GM12878 (cell line): ENCODE data around the gene COL23A1. TPM values are rescaled to one million over a fixed set of nuclear protein-coding genes. Genes with fewer than 3 reads are reported as not detected.

ENCODE experiments used
- ATAC-seq: fragments of 200-7000 bp; cut with Tn5 transposase; 3 replicates; pipeline ENCODE4 v1.9.1; 2020; ENCODE audit warnings: mild to moderate bottlenecking, moderate library complexity
- BruUV-seq: library from RNA; stranded (reverse); fragments of 400-500 nt; replicated peaks from 2 replicates; lab custom pipeline; 2021; lab: Mats Ljungman, UMichigan
- CTCF ChIA-PET: fragments of 300-600 bp; sonication (Branson Sonifier 250); formaldehyde crosslinking; extraction: SDS; loops from one replicate; lab custom pipeline; 2021; ENCODE audit warnings: inconsistent platforms; lab: Yijun Ruan, JAX
- POLR2A ChIA-PET: fragments of 350-600 bp; formaldehyde crosslinking; extraction: SDS; loops from one replicate; lab custom pipeline; 2021; ENCODE audit warnings: inconsistent platforms; lab: Charles Lee
- RAD21 ChIA-PET: fragments of 300-600 bp; sonication (Branson Sonifier 250); formaldehyde crosslinking; loops from one replicate; lab custom pipeline; 2023; ENCODE audit warnings: antibody characterized with exemption; ENCODE audit not compliant: unreplicated experiment; lab: Charles Lee
- SMC1A ChIA-PET: fragments of 300-600 bp; sonication (Branson Sonifier 250); formaldehyde crosslinking; loops from one replicate; lab custom pipeline; 2023; ENCODE audit not compliant: unreplicated experiment, uncharacterized antibody; lab: Charles Lee
- DNase-seq: peaks from one replicate; pipeline ENCODE4 v3.0.0-alpha.2; 2011; ENCODE audit warnings: low read depth, low spot score
- FAIRE-seq: peaks from 3 replicates; lab custom pipeline; 2011; peaks lifted over from hg19 to GRCh38; lab: Jason Lieb, UNC
- H2AFZ ChIP-seq: 2 replicates; pipeline ENCODE4 v1.6.0; 2011; ENCODE audit warnings: low read depth, low read length, control low read depth; ENCODE audit not compliant: control insufficient read depth
- H3K27ac ChIP-seq: 2 replicates; pipeline ENCODE4 v1.5.1; 2011; ENCODE audit warnings: control low read depth; ENCODE audit not compliant: control insufficient read depth, insufficient read depth
- H3K27me3 ChIP-seq, 2 experiments: replicated peaks in 1 of 2; 2 replicates each; pipeline versions ENCODE4 v1.6.0 to v1.6.1; 2011; ENCODE audit warnings: low read length in 1 of 2; ENCODE audit not compliant: control insufficient read depth in 2 of 2, insufficient read depth in 2 of 2
- H3K36me3 ChIP-seq, 2 experiments: 2 replicates each; pipeline ENCODE4 v1.5.1; 2011; ENCODE audit warnings: low read length in 1 of 2; ENCODE audit not compliant: control insufficient read depth in 2 of 2, insufficient read depth in 2 of 2
- H3K4me1 ChIP-seq: 2 replicates; pipeline ENCODE4 v1.6.1; 2011; ENCODE audit warnings: mild to moderate bottlenecking, low read length, moderate library complexity, mixed read lengths; ENCODE audit not compliant: control insufficient read depth, insufficient read depth
- H3K4me2 ChIP-seq: 2 replicates; pipeline ENCODE4 v1.6.0; 2011; ENCODE audit warnings: control low read depth; ENCODE audit not compliant: control insufficient read depth, insufficient read depth
- H3K4me3 ChIP-seq: fragments of 200-600 bp; sonication (generic); 2 replicates; pipeline ENCODE4 v1.5.1; 2016
- H3K79me2 ChIP-seq: 2 replicates; pipeline ENCODE4 v1.6.0; 2011; ENCODE audit warnings: low read length; ENCODE audit not compliant: control insufficient read depth, insufficient read depth
- H3K9ac ChIP-seq: 2 replicates; pipeline ENCODE4 v1.8.0; 2011; ENCODE audit warnings: low read length, control low read depth, mixed read lengths; ENCODE audit not compliant: control insufficient read depth, insufficient read depth
- H3K9me3 ChIP-seq: replicated peaks from 3 replicates; pipeline ENCODE4 v1.5.1; 2011; ENCODE audit warnings: mild to moderate bottlenecking, low read length; ENCODE audit not compliant: control insufficient read depth, insufficient read depth
- H4K20me1 ChIP-seq: 2 replicates; pipeline ENCODE4 v1.6.0; 2011; ENCODE audit not compliant: control insufficient read depth, insufficient read depth
- CBX3 ChIP-seq: fragments of 200-600 bp; sonication (generic); IDR thresholded peaks from 2 replicates; pipeline ENCODE4 v1.6.1; 2016; ENCODE audit warnings: low read depth, borderline replicate concordance
- EZH2 ChIP-seq: IDR thresholded peaks from 2 replicates; pipeline ENCODE4 v1.6.1; 2012; ENCODE audit warnings: low read depth, mild to moderate bottlenecking, control low read depth, inconsistent platforms, low read length, borderline replicate concordance; ENCODE audit not compliant: control insufficient read depth
- FOXM1 ChIP-seq: IDR thresholded peaks from 2 replicates; pipeline ENCODE4 v1.6.1; 2012; ENCODE audit warnings: low read depth, mild to moderate bottlenecking, inconsistent platforms, low read length, moderate library complexity
- IKZF1 ChIP-seq: fragments of 450-650 bp; conservative IDR thresholded peaks from 2 replicates; pipeline ENCODE4 v1.6.1; 2017; ENCODE audit warnings: antibody characterized with exemption, mild to moderate bottlenecking
- IRF4 ChIP-seq: IDR thresholded peaks from 2 replicates; pipeline ENCODE4 v1.6.1; 2011; ENCODE audit warnings: low read depth, low read length
- JUNB ChIP-seq: IDR thresholded peaks from 2 replicates; pipeline ENCODE4 v1.6.1; 2016; ENCODE audit warnings: antibody characterized with exemption, mild to moderate bottlenecking
- KAT2A ChIP-seq: conservative IDR thresholded peaks from 2 replicates; pipeline ENCODE4 v1.6.1; 2011; ENCODE audit warnings: low read depth, low read length; ENCODE audit not compliant: control insufficient read depth
- MYC ChIP-seq: IDR thresholded peaks from 2 replicates; pipeline ENCODE4 v1.6.1; 2011; ENCODE audit warnings: mild to moderate bottlenecking, low read length, moderate library complexity, inconsistent platforms; ENCODE audit not compliant: insufficient read depth, insufficient replicate concordance, insufficient read length, severe bottlenecking
- NBN ChIP-seq: fragments of 450-650 bp; IDR thresholded peaks from 2 replicates; pipeline ENCODE4 v1.6.1; 2016
- RELA ChIP-seq: fragments of 450-650 bp; IDR thresholded peaks from 2 replicates; pipeline ENCODE4 v1.8.0; 2014; ENCODE audit warnings: borderline replicate concordance; ENCODE audit not compliant: partially characterized antibody
- in situ Hi-C: fragments of 300-500 bp; cut with MboI; formaldehyde crosslinking; loops from 9 replicates; pipeline ENCODE4 v1.14.3; 2018; ENCODE audit warnings: mixed read lengths
- intact Hi-C: fragments of 100-400 bp; cut with micrococcal nuclease; formaldehyde crosslinking; loops from one replicate; pipeline ENCODE4 v1.14.2; 2022; ENCODE audit not compliant: unreplicated experiment
- polyA plus RNA-seq, 11 experiments: library from polyadenylated mRNA; depleted of rRNA in 4 of 11; unstranded in 6 of 11; stranded (reverse) in 5 of 11; fragments of >200 nt; fragmentation: Nextera tagmentation in 4 of 11; fragmentation: Illumina TruSeq in 1 of 11; extraction: Ambion mirVana in 4 of 11; extraction: Trizol in 1 of 11; gene quantifications; 1 replicate in 1 of 11; 2 replicates in 10 of 11; pipeline versions ENCODE4 v1.2.1 to v1.2.3, GENCODE V29; 2011 to 2016; ENCODE audit warnings: inconsistent platforms in 2 of 11, missing spikeins in 2 of 11, low read depth in 1 of 11
- total RNA-seq, 4 experiments: library from RNA; depleted of rRNA in 3 of 4; stranded (reverse); fragments of >200 nt in 3 of 4; fragmentation: Illumina TruSeq in 1 of 4; extraction: Trizol in 1 of 4; gene quantifications; 2 replicates each; pipeline versions ENCODE4 v1.2.1 to v1.2.3, GENCODE V29; 2013 to 2021
- TF ChIP-seq, protein P1 (sequence below): IDR thresholded peaks from 2 replicates; pipeline ENCODE4 v1.6.1; 2011; ENCODE audit warnings: low read depth, mild to moderate bottlenecking, low read length, moderate library complexity, borderline replicate concordance; ENCODE audit errors: extremely low read depth
- TF ChIP-seq, protein P2 (sequence below): IDR thresholded peaks from 2 replicates; pipeline ENCODE4 v1.6.1; 2012; ENCODE audit warnings: low read depth, low read length, improper control_type of control experiment
- TF ChIP-seq, protein P3 (sequence below): fragments of 450-650 bp; IDR thresholded peaks from 2 replicates; pipeline ENCODE4 v1.6.1; 2014; ENCODE audit warnings: mild to moderate bottlenecking

The COL23A1 gene
- total and polyA plus RNA-seq, 10 of the 15 experiments (the other 5 are each of a cell fraction or from before 2014, with no cell fraction given) = 0.03 to 0.83 (median 0.09) TPM; not detected in 5

DNA sequence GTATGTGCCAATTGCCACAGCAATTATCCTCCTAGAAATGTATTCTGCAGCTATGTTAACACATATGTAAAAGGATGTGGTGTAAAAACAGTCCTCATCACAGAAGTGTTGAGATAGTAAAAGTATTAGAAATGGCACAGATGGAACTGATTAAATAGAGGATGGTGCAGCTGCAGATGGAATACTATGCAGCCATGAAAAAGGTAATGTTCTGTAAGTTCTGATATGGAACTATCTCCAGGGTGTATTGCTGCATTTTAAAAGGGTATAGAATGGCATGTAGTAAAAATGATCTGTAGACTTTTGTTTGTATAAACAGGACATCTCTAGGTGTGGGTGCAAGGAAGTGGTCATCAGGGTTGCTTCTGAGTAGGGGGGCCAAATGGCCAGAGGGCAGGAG is 294.6 kb downstream of the COL23A1 start:
- H3K36me3 ChIP-seq = no peaks in the 10 kb centered on the region
- intact Hi-C loops = no loop called here
- H3K79me2 ChIP-seq = no peaks in the 10 kb centered on the region
- no peak overlapping the region for H3K4me3 ChIP-seq
- POLR2A ChIA-PET = no interaction called here
- SMC1A ChIA-PET = no interaction called here
- no peak overlapping the region for H2AFZ ChIP-seq
- RAD21 ChIA-PET = no interaction called here
- no peak overlapping the region for H3K27ac ChIP-seq
- no TSS peak for BruUV-seq
- CTCF ChIA-PET = no interaction called here
- DNase-seq (no peak), ATAC-seq (no peak), FAIRE-seq (no peak)
- no peaks in the 10 kb centered on the region for H3K9me3 ChIP-seq
- no peak overlapping the region for H3K9ac ChIP-seq
- in situ Hi-C loops = no loop called here
- TF ChIP-seq EZH2 (no peak), IRF4 (no peak), IKZF1 (no peak), NBN (no peak), CBX3 (no peak), MYC (no peak), RELA (no peak), JUNB (no peak), FOXM1 (no peak), KAT2A (no peak)
- TF ChIP-seq, protein P1, sequence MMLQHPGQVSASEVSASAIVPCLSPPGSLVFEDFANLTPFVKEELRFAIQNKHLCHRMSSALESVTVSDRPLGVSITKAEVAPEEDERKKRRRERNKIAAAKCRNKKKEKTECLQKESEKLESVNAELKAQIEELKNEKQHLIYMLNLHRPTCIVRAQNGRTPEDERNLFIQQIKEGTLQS = no peak
- TF ChIP-seq, protein P2, sequence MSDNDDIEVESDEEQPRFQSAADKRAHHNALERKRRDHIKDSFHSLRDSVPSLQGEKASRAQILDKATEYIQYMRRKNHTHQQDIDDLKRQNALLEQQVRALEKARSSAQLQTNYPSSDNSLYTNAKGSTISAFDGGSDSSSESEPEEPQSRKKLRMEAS = no peak
- TF ChIP-seq, protein P3, sequence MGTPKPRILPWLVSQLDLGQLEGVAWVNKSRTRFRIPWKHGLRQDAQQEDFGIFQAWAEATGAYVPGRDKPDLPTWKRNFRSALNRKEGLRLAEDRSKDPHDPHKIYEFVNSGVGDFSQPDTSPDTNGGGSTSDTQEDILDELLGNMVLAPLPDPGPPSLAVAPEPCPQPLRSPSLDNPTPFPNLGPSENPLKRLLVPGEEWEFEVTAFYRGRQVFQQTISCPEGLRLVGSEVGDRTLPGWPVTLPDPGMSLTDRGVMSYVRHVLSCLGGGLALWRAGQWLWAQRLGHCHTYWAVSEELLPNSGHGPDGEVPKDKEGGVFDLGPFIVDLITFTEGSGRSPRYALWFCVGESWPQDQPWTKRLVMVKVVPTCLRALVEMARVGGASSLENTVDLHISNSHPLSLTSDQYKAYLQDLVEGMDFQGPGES = no peak
- no peaks in the 10 kb centered on the region for H3K4me1 ChIP-seq
- no peaks in the 10 kb centered on the region for H4K20me1 ChIP-seq
- H3K4me2 ChIP-seq = no peak overlapping the region
- H3K27me3 ChIP-seq = no peaks in the 10 kb centered on the region
